GM23338 (cell line): ENCODE data around the gene STARD13. TPM values are rescaled to one million over a fixed set of nuclear protein-coding genes. Genes with fewer than 3 reads are reported as not detected.

Source experiments
- ATAC-seq: fragments of 200-7000 bp; cut with Tn5 transposase; 3 replicates; pipeline ENCODE4 v1.9.1; 2020
- DNase-seq: peaks from one replicate; pipeline ENCODE4 v3.0.0-alpha.2; 2015; ENCODE audit warnings: low spot score
- H2AFZ ChIP-seq: fragments of 200-600 bp; sonication (generic); 2 replicates; pipeline ENCODE4 v1.8.0; 2016; ENCODE audit warnings: antibody characterized with exemption, mild to moderate bottlenecking, moderate library complexity
- H3F3A ChIP-seq: fragments of 200-600 bp; sonication (generic); replicated peaks from 2 replicates; pipeline ENCODE4 v1.8.0; 2017; ENCODE audit warnings: antibody characterized with exemption, mixed run types, low read depth
- H3K27ac ChIP-seq: fragments of 200-600 bp; sonication (generic); 2 replicates; pipeline ENCODE4 v1.6.1; 2016; ENCODE audit warnings: low read depth
- H3K27me3 ChIP-seq: fragments of 200-600 bp; sonication (generic); 2 replicates; pipeline ENCODE4 v1.8.0; 2016; ENCODE audit warnings: mild to moderate bottlenecking, mixed run types, moderate library complexity; ENCODE audit not compliant: insufficient read depth
- H3K36me3 ChIP-seq: fragments of 200-600 bp; sonication (generic); 2 replicates; pipeline ENCODE4 v1.8.0; 2016; ENCODE audit warnings: mild to moderate bottlenecking; ENCODE audit not compliant: insufficient read depth
- H3K4me1 ChIP-seq: fragments of 200-600 bp; sonication (generic); 2 replicates; pipeline ENCODE4 v1.8.0; 2016; ENCODE audit warnings: mild to moderate bottlenecking, moderate library complexity; ENCODE audit not compliant: insufficient read depth
- H3K4me2 ChIP-seq: fragments of 200-600 bp; sonication (generic); 2 replicates; pipeline ENCODE4 v1.7.1; 2017; ENCODE audit warnings: mixed run types
- H3K4me3 ChIP-seq: fragments of 200-600 bp; sonication (generic); 2 replicates; pipeline ENCODE4 v1.6.1; 2016; ENCODE audit warnings: mixed run types
- H3K79me2 ChIP-seq: fragments of 200-600 bp; sonication (generic); replicated peaks from 2 replicates; pipeline ENCODE4 v1.8.0; 2017; ENCODE audit warnings: mild to moderate bottlenecking; ENCODE audit not compliant: insufficient read depth
- H3K9me2 ChIP-seq: fragments of 200-600 bp; sonication (generic); 2 replicates; pipeline ENCODE4 v1.8.0; 2017; ENCODE audit not compliant: insufficient read depth
- H4K20me1 ChIP-seq: fragments of 200-600 bp; sonication (generic); replicated peaks from 2 replicates; pipeline ENCODE4 v1.8.0; 2017; ENCODE audit warnings: mild to moderate bottlenecking; ENCODE audit not compliant: insufficient read depth
- H3K27ac Mint-ChIP-seq: 2 replicates; pipeline ENCODE4 v1.8.0; 2020; ENCODE audit warnings: inconsistent platforms, mild to moderate bottlenecking, moderate library complexity, mixed read lengths
- H3K27me3 Mint-ChIP-seq: 3 replicates; pipeline ENCODE4 v1.8.0; 2022; ENCODE audit warnings: low read depth, mild to moderate bottlenecking, moderate library complexity, mixed read lengths, inconsistent platforms; ENCODE audit not compliant: insufficient read depth, poor library complexity
- H3K36me3 Mint-ChIP-seq: 3 replicates; pipeline ENCODE4 v1.8.0; 2021; ENCODE audit warnings: low read depth, mild to moderate bottlenecking, inconsistent platforms, moderate library complexity, mixed read lengths
- H3K4me1 Mint-ChIP-seq: 3 replicates; pipeline ENCODE4 v1.8.0; 2020; ENCODE audit warnings: mild to moderate bottlenecking, inconsistent platforms, mixed read lengths
- H3K4me3 Mint-ChIP-seq: 3 replicates; pipeline ENCODE4 v1.8.0; 2021; ENCODE audit warnings: moderate library complexity, mild to moderate bottlenecking, inconsistent platforms, mixed read lengths
- H3K9me3 Mint-ChIP-seq: 3 replicates; pipeline ENCODE4 v1.8.0; 2020; ENCODE audit warnings: moderate library complexity, mild to moderate bottlenecking, inconsistent platforms, mixed read lengths
- CREB1 ChIP-seq: fragments of 250-450 bp; sonication (Bioruptor Pico); IDR thresholded peaks from 2 replicates; pipeline ENCODE4 v1.5.0; 2020; ENCODE audit warnings: low read depth, mild to moderate bottlenecking, moderate library complexity
- ETS1 ChIP-seq: IDR thresholded peaks from 2 replicates; pipeline ENCODE4 v1.6.1; 2016; ENCODE audit warnings: antibody characterized with exemption
- EZH2phosphoT487 ChIP-seq: fragments of 200-600 bp; sonication (generic); IDR thresholded peaks from one replicate; pipeline ENCODE4 v1.8.1; 2018; ENCODE audit warnings: antibody characterized with exemption; ENCODE audit not compliant: unreplicated experiment
- JUNB ChIP-seq: IDR thresholded peaks from one replicate; pipeline ENCODE4 v1.6.1; 2016; ENCODE audit warnings: antibody characterized with exemption; ENCODE audit not compliant: unreplicated experiment
- STAT1 ChIP-seq: IDR thresholded peaks from one replicate; pipeline ENCODE4 v1.6.1; 2016; ENCODE audit warnings: antibody characterized with exemption; ENCODE audit not compliant: unreplicated experiment
- ZNF114 ChIP-seq: fragments of 250-450 bp; sonication (Bioruptor Pico); IDR thresholded peaks from 2 replicates; pipeline ENCODE4 v1.5.0; 2020; ENCODE audit warnings: mild to moderate bottlenecking, moderate library complexity
- polyA plus RNA-seq: library from polyadenylated mRNA; unstranded; fragments of >200 nt; fragmentation: Nextera tagmentation; extraction: Ambion mirVana; gene quantifications from 2 replicates; pipeline ENCODE4 v1.2.1, GENCODE V29; 2016
- total RNA-seq: library from RNA; depleted of rRNA; stranded (reverse); fragments of >200 nt; shearing (Covaris generic); gene quantifications from 2 replicates; pipeline ENCODE4 v1.2.3, GENCODE V29; 2014
- TF ChIP-seq, protein P1 (sequence below): fragments of 250-450 bp; sonication (Bioruptor Pico); IDR thresholded peaks from 2 replicates; pipeline ENCODE4 v1.5.0; 2020; ENCODE audit warnings: mild to moderate bottlenecking, moderate library complexity

The STARD13 gene
- total and polyA plus RNA-seq, 2 experiments from 2014 or later = 3.2 to 5.2 TPM

DNA sequence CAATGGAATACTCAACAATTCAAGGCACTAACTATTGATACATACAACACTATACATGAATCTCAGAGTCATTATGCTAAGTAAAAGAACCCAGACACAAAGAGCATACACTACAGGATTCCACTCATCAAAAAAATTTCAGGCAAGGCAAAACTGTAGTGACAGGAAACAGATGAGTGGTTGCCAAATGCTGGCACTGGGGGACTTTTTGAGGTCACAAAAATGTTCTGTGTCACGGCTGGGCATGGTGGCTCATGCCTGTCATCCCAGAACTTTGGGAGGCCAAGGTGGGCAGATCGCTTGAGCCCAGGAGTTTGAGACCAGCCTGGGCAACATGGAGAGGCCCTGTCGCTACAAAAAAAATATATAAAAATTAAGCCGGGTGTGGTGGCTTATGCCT, 139.9 kb downstream of the STARD13 start (continued):
- TF ChIP-seq, protein P1, sequence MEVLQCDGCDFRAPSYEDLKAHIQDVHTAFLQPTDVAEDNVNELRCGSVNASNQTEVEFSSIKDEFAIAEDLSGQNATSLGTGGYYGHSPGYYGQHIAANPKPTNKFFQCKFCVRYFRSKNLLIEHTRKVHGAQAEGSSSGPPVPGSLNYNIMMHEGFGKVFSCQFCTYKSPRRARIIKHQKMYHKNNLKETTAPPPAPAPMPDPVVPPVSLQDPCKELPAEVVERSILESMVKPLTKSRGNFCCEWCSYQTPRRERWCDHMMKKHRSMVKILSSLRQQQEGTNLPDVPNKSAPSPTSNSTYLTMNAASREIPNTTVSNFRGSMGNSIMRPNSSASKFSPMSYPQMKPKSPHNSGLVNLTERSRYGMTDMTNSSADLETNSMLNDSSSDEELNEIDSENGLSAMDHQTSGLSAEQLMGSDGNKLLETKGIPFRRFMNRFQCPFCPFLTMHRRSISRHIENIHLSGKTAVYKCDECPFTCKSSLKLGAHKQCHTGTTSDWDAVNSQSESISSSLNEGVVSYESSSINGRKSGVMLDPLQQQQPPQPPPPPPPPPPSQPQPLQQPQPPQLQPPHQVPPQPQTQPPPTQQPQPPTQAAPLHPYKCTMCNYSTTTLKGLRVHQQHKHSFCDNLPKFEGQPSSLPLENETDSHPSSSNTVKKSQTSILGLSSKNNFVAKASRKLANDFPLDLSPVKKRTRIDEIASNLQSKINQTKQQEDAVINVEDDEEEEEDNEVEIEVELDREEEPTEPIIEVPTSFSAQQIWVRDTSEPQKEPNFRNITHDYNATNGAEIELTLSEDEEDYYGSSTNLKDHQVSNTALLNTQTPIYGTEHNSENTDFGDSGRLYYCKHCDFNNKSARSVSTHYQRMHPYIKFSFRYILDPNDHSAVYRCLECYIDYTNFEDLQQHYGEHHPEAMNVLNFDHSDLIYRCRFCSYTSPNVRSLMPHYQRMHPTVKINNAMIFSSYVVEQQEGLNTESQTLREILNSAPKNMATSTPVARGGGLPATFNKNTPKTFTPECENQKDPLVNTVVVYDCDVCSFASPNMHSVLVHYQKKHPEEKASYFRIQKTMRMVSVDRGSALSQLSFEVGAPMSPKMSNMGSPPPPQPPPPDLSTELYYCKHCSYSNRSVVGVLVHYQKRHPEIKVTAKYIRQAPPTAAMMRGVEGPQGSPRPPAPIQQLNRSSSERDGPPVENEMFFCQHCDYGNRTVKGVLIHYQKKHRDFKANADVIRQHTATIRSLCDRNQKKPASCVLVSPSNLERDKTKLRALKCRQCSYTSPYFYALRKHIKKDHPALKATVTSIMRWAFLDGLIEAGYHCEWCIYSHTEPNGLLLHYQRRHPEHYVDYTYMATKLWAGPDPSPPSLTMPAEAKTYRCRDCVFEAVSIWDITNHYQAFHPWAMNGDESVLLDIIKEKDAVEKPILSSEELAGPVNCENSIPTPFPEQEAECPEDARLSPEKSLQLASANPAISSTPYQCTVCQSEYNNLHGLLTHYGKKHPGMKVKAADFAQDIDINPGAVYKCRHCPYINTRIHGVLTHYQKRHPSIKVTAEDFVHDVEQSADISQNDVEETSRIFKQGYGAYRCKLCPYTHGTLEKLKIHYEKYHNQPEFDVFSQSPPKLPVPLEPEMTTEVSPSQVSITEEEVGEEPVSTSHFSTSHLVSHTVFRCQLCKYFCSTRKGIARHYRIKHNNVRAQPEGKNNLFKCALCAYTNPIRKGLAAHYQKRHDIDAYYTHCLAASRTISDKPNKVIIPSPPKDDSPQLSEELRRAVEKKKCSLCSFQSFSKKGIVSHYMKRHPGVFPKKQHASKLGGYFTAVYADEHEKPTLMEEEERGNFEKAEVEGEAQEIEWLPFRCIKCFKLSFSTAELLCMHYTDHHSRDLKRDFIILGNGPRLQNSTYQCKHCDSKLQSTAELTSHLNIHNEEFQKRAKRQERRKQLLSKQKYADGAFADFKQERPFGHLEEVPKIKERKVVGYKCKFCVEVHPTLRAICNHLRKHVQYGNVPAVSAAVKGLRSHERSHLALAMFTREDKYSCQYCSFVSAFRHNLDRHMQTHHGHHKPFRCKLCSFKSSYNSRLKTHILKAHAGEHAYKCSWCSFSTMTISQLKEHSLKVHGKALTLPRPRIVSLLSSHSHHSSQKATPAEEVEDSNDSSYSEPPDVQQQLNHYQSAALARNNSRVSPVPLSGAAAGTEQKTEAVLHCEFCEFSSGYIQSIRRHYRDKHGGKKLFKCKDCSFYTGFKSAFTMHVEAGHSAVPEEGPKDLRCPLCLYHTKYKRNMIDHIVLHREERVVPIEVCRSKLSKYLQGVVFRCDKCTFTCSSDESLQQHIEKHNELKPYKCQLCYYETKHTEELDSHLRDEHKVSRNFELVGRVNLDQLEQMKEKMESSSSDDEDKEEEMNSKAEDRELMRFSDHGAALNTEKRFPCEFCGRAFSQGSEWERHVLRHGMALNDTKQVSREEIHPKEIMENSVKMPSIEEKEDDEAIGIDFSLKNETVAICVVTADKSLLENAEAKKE (CRISPR knock-in tag) = no peak
- TF ChIP-seq JUNB = no peak
- TF ChIP-seq CREB1 (CRISPR knock-in tag) = no peak
- no peak for TF ChIP-seq EZH2phosphoT487
- TF ChIP-seq ZNF114 = no peak
- TF ChIP-seq ETS1 = no peak

GRCh38 chr13:33144358-33144784, 141.2 kb downstream of the STARD13 start:
- Mint-ChIP-seq H3K4me1 (no peaks in the 10 kb centered on the region), H3K36me3 (peaks cover 7% of the 10 kb centered on the region; the same call in 1 of the 3 replicates), H3K27ac (no peak overlapping the region), H3K9me3 (peaks cover 6% of the 10 kb centered on the region; the same call in 1 of the 3 replicates), H3K27me3 (peaks cover 2% of the 10 kb centered on the region), H3K4me3 (no peak overlapping the region)
- Histone ChIP-seq H3K4me2 (no peak overlapping the region), H2AFZ (no peak overlapping the region), H3K4me1 (no peaks in the 10 kb centered on the region), H3K79me2 (no peaks in the 10 kb centered on the region), H3F3A (no peaks in the 10 kb centered on the region), H3K4me3 (no peak overlapping the region), H3K9me2 (no peaks in the 10 kb centered on the region), H3K36me3 (no peaks in the 10 kb centered on the region), H3K27ac (no peak overlapping the region), H3K27me3 (no peaks in the 10 kb centered on the region), H4K20me1 (no peaks in the 10 kb centered on the region)
- no peak for ATAC-seq
- DNase-seq = no peak
- no peak for TF ChIP-seq ETS1
- TF ChIP-seq, protein P1 (CRISPR knock-in tag) = no peak
- TF ChIP-seq STAT1 = no peak
- TF ChIP-seq JUNB = no peak
- TF ChIP-seq ZNF114 = no peak
